CMK (cell line): Measurements from ENCODE around the gene NCKAP5L.
A peak's percentile ranks its signal among the peaks of the same experiment; 100 is the strongest.
"Not testable (repeated sequence)": the region's sequence is repeated elsewhere in the genome, so short reads cannot be mapped to it uniquely, and the experiment has no call there.

ENCODE experiments used
- DNase-seq: peaks from one replicate; pipeline ENCODE4 v3.0.0-alpha.2; 2010; ENCODE audit warnings: low read depth

Gene NCKAP5L, protein sequence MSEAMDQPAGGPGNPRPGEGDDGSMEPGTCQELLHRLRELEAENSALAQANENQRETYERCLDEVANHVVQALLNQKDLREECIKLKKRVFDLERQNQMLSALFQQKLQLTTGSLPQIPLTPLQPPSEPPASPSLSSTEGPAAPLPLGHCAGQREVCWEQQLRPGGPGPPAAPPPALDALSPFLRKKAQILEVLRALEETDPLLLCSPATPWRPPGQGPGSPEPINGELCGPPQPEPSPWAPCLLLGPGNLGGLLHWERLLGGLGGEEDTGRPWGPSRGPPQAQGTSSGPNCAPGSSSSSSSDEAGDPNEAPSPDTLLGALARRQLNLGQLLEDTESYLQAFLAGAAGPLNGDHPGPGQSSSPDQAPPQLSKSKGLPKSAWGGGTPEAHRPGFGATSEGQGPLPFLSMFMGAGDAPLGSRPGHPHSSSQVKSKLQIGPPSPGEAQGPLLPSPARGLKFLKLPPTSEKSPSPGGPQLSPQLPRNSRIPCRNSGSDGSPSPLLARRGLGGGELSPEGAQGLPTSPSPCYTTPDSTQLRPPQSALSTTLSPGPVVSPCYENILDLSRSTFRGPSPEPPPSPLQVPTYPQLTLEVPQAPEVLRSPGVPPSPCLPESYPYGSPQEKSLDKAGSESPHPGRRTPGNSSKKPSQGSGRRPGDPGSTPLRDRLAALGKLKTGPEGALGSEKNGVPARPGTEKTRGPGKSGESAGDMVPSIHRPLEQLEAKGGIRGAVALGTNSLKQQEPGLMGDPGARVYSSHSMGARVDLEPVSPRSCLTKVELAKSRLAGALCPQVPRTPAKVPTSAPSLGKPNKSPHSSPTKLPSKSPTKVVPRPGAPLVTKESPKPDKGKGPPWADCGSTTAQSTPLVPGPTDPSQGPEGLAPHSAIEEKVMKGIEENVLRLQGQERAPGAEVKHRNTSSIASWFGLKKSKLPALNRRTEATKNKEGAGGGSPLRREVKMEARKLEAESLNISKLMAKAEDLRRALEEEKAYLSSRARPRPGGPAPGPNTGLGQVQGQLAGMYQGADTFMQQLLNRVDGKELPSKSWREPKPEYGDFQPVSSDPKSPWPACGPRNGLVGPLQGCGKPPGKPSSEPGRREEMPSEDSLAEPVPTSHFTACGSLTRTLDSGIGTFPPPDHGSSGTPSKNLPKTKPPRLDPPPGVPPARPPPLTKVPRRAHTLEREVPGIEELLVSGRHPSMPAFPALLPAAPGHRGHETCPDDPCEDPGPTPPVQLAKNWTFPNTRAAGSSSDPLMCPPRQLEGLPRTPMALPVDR (N-terminal part only)

DNA sequence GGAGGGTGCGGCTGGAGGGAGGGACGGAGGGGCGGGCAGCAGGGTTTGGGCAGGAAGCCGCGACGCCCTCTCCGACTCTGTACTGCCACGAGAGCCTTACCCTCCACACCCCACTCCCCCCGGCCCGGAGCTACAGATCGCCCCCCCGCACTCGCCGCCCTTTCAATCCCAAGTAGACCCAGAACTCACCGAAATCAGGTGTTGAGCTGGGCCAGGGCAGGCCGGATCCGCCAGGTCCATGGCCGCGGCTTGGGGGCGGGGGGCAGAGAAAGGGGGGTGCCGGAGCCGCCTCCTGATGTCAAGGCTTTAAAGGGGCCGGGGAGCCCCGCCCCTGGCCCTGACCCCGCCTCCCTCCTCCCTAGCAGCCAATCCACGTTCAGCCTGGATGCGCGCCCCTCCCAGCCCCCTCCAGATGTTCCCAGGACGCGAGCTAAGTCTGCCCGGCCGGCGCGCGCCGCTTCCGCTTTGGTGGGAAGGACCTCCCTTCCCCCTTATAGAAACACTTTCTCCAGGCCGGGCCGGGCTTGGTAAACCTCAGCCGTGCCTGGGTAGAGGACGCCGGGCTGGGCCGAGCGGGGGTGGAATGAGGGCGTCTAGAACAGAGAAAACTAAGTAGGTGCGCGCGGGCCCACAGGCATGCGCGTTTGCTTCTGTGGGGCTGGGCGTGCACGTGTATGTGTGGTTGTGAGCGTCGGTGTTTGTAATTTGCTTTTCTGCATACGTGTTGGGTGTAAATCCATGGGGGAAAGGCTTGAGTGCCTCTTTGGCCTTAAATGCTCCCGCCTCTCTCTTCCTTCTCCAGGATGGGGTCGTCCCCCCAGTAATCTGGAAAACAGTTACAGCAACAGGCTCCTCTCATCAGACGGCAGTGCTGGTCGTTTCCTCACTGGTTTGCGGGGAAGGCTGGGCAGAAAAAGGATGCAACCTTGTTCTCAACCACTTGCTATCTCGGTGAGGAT, at the start of gene NCKAP5L:
Gene NCKAP5L (minus strand): TSS at position 281 of the 959 bp plus-strand sequence. CDS start 24,369 bp downstream, outside the sequence.
- peak; percentile 95 for DNase-seq

GRCh38 chr12:49877066-49877465, 48.9 kb upstream of the NCKAP5L start:
- DNase-seq: no peak

DNA sequence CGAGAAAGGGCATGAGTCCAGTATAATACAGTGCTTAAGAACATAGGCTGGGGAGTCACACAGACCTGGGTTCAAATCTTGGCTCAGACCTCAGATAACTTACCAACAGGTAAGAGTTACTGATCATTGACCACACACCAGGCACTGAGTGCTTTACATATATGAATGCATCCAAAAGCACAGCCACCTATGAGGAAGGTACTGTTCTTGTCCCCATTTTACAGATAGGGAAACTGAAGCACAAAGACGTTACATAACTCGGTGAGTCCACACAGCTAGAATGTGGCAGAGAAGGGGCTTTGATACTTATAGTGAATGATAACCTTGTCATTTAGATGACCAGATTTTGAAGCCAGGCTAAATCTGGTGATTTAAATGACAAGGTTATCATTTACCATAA, 47.9 kb upstream of the NCKAP5L start:
- no peak for DNase-seq

GRCh38 chr12:49875115-49875720, 47.0 kb upstream of the NCKAP5L start:
- no peak for DNase-seq

DNA sequence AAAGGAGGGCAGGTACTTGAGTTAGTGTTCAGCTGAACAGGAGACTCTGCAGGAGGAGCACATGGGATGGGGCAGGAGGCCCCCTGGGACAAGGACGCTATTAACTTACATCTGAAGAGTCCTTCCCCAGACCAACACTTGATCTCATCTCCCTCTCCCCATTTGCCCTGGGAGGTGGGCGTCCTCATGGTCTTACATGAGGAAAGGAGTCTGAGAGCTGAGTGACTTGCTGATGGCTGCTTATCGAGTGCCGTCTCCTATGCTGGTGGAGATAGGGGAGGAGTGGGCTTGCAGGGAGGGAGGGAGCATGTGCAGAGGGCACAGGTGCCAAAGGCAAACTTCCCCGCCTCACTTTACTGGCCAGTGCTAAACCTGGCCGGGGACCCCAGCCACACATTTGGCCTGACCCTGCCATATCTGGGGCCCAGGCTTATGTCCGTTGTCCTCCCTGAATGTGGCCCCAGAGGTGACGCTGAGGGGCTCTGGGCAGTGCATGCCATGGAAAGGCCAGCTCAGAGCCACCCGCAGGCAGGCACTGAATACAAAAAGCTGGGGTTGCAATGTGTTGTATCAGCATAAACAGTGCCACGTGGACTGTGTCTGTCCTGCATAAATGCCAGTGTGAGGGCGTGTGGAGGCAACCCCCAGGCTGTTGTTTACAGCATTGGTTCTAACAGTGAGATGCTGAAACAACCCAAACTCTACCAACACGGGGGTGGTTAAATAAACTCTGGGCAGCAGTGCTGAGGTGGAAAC, 46.1 kb upstream of the NCKAP5L start:
- no peak for DNase-seq

DNA sequence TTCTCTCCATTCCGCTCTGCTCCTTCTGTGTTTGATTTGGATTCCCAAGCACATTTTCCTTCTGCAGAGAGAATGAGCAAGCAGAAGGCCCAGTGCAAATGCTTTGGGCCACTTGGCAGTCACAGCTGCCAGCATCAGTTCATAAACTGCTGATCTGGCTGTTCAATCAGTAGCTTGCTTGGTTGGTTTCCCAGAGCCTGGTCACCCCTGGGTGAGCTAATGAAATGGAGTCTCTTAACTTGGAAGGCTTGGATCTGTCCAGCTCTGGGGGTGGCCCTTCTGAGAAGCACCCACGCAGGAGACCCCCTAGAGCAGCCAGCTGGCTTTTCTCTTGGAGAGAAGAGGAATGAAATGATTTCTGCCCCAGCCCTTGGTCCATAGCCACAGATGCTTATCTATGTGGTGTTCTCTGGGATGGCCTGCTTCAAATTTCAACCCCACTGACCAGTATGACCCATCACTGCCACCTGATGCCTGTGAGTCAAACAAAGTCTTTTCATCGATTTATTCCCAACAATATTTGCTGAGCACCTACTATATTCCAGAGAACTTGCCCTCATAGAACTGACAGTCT, 45.2 kb upstream of the NCKAP5L start:
- DNase-seq: no peak

DNA sequence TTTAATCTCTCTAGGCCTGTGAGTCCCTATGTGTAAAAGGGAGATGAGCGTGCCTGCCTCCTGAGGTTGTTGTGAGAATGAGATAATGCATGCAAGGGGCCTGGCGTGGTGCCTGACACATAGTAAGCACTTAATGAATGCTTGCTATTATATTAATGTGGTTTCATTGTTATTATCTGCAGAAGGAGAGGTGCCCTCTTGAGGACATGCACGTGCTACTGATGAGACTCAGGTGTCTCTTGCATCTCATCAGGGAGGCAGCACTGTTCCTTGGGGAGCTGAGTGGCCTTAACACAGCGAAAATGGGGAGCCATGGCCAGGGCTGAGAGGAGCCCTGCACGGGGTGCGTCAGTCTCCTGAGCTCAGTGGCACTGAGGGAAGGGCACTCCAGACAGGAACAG, 44.6 kb upstream of the NCKAP5L start:
- no peak for DNase-seq

DNA sequence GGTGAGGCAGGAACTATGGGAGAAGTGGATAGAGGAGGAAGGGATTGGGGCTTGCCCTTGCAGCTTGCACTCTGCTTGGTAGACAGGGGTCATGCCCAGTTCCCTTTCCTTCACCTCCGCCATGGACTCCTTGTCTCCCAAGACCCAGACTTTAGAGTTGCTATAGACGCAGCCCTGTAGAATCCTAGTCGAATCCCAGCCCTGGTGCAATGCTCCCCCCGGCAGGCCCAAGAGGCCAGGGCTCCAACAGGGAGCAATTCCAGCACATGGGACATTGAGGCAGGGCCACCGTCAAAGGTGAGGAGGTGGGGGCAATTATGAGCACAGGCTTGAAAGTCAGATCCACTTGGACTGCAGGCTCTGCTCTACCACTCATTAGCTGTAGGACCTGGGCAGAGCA, 44.2 kb upstream of the NCKAP5L start:
- no peak for DNase-seq

DNA sequence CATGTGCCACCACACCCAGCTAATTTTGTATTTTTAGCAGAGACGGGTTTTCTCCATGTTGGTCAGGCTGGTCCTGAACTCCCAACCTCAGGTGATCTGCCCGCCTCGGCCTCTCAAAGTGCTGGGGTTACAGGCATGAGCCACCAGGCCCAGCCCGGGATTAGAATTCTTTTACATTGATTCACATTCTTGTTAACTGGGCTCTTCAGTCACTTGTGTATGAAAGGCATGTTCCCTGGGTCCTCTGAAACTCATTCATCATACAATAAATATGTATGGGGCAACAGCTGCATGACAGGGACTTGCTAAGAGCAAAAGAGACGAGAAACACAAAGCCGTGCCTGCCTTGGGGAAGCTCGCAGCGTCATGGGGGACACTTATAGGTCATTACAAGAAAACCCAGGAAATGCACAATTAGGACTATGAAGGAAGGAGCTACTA, 43.6 kb upstream of the NCKAP5L start:
- DNase-seq: not testable (repeated sequence)

- no peak for DNase-seq
Observed at GRCh38 chr12:49871263-49871561, 43.0 kb upstream of the NCKAP5L start.

- DNase-seq: no peak
Observed at GRCh38 chr12:49870501-49871262, 42.5 kb upstream of the NCKAP5L start.

- DNase-seq: no peak
Observed at GRCh38 chr12:49869816-49870500, 41.7 kb upstream of the NCKAP5L start.

DNA sequence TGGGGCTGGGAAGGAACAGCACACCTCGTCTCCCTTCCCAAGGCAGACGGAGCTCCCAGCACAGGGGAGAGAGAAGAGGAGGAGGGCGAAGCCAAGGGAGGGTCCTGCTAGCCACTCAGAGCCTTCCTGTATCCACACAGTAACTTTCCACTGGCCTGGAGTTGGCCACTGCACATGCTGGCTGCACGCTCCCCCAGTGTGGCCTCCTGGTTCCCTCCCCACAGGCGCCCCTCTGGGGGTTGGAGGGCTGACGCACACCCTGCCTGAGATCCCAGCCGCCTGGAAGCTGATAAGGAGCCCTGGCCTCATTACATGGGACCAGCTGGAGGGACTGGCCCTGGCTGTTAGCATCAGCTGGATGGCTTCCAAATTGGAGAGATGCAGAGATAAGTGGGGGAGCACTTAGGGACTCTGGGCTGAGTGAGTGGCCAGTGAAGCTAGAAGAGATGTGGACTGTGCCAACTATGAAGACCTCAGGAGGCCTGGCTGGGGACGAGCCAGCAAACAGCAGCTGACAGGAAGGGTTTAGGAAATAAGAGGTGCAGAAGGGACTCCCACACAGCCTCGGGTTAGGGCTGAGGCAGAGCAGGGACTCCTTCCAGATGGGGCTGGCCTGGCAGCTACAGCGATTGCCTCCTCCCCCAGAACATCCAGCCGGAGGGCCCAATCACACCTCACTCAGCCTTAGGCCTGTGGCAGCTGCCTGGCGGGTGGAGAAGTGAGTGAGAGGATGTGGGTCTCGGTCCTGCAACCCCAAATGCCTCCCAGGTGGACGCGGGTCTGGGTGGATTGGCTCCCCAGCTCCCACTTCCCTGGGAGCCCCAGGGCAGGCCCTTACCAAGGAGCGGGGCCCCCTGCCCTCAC, 41.0 kb upstream of the NCKAP5L start:
- peak; percentile 93 for DNase-seq

DNA sequence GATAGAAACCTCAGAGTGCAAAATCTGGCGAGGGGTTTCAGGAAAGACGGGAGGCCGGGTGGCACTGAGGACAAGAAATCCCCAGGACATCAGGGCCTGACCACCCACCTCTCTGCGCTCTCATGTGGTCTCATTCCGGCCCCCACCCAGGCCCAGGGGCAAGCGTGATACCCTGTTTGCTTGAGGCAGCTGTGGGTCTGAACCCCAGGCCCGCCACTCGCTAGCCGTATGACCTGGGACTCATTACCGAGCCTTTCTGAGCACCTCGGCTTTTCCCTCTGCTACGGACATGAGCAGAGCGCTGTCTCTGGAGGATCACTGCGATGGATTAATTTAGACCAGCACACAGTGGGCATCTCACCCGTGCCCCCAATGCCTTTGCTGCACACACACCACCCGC, 40.2 kb upstream of the NCKAP5L start:
- no peak for DNase-seq

DNA sequence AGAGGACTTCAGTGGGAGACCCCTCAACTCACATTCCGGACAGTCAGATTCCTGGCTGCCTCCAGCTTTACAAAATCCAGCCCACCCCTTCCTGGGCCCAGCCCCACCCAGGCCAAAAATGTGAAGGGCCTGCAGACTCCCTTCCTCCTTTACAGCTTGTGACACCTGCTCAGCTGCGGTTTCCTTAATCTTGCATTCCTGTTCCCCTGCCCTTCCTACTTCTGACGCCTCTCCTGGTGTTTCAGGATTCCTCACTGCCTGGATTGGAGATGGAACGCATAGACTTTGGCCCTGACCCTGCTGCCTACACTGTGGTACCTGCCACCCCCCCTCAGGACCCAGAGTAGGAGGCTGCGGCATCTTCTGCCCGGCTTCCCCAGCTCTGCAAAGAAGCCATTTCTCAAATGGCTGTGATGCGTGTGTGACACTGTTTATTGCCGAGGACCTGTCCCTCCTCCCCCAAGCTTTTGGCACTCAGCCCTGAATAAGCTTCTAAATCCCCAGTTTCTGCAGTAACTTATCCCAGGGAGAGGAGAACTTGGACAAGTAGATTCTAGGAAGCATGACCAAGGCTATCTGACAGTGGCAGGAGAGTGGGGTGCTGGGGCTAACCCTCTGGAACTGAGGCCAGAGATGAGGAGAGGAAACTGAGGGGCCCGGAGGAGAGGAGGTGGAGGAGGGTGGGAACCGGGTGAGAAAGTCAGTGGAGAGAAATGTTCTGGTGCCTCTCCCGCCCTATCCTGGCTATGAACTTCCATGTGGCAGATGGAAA, 39.5 kb upstream of the NCKAP5L start:
- no peak for DNase-seq

DNA sequence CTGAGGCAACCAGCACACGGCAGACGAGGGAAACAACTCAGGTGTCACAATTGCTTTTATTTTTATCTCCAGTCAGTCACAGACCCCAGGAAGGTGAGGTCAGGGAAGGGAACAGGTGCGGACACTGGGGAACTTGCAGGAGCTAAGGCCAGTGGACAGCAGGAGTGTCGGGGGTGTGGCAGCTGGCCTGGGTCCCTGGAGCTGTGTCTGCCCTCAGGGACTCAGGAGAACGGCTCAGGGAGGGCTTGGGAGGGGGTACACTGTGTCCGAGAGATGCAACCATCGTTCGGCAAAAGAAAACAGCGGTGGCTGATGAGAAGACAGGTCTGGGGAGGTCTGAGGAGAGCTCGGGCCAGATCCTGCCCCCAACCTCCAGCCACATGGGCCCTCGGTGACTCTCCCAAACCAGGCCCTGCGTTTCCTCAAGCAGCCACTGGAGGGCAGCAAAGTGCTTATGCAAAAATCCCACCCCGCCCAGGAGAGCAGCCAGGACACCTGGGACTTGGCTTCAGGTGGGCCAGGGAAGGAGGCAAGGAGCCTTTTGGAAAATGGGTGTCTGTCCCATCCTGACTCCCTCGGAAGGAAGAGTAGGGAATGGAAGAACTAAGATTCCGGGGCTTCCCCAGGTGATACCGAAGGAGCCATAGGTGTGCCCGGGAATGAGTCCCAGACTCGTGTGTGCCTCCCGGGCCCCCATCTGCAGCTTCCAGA, 38.8 kb upstream of the NCKAP5L start:
- DNase-seq: peak; percentile 26
